HG03135 (cell line): Measurements from ENCODE around the gene DIS3L2.
"Not testable (repeated sequence)": the region's sequence is repeated elsewhere in the genome, so short reads cannot be mapped to it uniquely, and the experiment has no call there.

Source experiments
- ATAC-seq: cut with Tn5 transposase; IDR thresholded peaks from one replicate; pipeline ENCODE4 v1.9.1; 2021; ENCODE audit warnings: mild to moderate bottlenecking, moderate library complexity; ENCODE audit not compliant: unreplicated experiment

Gene DIS3L2

GRCh38 chr2:232378735-232379151 lies 417.2 kb downstream of the DIS3L2 start, which contains the start of gene ALPP:
Gene ALPP, plus strand, starts transcription at chr2:232378751. Its CDS starts 52 bp downstream, at chr2:232378803.
- not testable (repeated sequence) for ATAC-seq

DNA sequence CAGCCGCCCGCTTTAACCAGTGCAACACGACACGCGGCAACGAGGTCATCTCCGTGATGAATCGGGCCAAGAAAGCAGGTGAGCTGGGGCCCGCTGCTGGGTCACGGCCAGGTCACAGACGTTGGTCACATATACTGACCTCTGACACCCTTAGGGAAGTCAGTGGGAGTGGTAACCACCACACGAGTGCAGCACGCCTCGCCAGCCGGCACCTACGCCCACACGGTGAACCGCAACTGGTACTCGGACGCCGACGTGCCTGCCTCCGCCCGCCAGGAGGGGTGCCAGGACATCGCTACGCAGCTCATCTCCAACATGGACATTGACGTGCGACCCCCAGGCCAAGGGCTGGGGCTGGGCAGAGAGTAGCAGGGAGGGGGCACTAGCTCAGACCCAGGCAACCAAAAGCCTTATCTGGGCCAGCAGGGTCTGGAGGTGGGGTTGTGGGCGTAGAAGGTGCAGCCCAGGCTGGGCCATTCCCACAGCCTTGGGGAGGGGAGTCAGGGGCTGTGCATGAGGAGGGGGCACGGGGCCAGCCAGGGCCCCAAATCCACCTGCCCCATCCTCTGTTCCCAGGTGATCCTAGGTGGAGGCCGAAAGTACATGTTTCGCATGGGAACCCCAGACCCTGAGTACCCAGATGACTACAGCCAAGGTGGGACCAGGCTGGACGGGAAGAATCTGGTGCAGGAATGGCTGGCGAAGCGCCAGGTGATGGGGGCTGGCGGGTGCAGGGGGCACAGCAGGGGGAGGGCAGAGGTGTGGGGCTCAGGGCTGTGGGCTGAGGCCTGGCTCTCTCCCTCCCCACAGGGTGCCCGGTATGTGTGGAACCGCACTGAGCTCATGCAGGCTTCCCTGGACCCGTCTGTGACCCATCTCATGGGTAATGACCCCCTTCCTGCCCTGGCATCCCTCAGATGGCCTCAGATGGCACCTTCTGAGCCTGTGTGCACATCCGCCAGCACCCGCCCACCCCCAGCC lies 418.4 kb downstream of the DIS3L2 start:
- not testable (repeated sequence) for ATAC-seq

DNA sequence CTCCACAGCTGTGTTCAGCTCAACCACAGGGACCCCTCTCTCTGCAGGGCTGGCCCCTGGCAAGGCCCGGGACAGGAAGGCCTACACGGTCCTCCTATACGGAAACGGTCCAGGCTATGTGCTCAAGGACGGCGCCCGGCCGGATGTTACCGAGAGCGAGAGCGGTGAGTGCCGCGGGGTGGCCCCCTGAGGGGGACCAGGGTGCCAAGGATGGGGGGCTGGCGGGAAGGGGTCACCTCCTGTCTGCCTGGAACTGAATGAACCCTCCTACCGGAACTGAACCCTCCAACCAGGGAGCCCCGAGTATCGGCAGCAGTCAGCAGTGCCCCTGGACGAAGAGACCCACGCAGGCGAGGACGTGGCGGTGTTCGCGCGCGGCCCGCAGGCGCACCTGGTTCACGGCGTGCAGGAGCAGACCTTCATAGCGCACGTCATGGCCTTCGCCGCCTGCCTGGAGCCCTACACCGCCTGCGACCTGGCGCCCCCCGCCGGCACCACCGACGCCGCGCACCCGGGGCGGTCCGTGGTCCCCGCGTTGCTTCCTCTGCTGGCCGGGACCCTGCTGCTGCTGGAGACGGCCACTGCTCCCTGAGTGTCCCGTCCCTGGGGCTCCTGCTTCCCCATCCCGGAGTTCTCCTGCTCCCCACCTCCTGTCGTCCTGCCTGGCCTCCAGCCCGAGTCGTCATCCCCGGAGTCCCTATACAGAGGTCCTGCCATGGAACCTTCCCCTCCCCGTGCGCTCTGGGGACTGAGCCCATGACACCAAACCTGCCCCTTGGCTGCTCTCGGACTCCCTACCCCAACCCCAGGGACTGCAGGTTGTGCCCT lies 419.9 kb downstream of the DIS3L2 start:
- not testable (repeated sequence) for ATAC-seq

DNA sequence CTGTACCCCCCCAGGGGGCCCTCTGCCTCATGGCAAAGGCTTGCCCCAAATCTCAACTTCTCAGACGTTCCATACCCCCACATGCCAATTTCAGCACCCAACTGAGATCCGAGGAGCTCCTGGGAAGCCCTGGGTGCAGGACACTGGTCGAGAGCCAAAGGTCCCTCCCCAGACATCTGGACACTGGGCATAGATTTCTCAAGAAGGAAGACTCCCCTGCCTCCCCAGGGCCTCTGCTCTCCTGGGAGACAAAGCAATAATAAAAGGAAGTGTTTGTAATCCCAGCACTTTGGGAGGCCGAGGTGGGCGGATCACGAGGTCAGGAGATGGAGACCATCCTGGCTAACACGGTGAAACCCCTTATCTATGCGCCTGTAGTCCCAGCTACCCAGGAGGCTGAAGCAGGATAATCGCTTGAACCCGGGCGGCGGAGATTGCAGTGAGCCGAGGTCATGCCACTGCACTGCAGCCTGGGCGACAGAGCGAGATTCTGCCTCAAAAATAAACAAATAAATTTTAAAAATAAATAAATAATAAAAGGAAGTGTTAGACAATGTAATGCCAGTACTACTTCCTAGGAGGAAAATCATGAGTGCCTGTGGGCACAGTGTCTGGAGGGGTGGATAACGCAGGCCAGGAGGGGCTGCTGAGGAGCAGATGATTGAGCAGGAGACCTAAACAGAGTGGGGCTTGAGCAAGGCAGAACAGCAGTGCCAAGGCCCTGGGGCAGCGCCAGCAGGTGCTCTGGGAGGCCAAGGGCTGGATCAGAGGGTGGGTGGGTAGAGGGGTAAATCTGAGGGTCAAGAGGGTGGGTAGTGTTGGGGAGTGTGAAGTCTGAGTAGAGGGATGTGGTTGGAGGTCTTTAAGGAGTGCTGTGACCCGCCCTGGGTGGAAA lies 421.1 kb downstream of the DIS3L2 start:
- no peak for ATAC-seq

DNA sequence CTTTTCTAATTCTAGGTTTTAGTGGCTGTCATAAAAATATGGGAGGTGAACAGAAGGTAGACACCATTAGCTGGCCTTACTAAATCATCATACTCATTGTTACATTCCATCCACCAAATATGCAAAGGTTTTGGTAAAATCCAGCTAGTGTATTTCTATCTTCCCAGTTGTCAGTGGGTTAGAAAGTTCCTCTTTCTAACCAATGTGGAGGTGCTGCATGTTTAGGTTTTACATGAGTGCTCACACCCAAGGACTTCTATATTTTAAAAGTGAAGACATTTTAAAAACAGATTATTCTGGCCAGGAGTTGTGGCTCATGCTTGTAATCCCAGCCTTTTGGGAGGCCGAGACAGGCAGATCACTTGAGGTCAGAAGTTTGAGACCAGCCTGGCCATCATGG lies 423.0 kb downstream of the DIS3L2 start:
- no peak for ATAC-seq

DNA sequence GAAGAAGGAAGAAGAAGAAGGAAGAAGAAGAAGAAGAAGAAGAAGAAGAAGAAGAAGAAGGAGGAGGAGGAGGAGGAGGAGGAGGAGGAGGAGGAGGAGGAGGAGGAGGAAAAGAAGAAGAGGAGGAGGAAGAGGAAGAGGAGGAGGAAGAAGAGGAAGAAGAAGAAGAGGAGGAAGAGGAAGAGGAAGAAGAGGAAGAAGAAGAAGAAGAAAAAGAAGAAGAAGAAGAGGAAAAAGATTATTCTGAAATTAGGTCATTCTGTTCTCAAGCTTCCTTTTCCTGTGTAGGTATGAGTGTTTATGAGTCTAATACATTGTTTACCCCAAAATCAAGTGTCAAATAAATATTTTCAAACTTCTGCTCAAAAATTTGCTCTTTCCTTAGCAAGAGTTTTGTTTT lies 423.5 kb downstream of the DIS3L2 start:
- not testable (repeated sequence) for ATAC-seq

DNA sequence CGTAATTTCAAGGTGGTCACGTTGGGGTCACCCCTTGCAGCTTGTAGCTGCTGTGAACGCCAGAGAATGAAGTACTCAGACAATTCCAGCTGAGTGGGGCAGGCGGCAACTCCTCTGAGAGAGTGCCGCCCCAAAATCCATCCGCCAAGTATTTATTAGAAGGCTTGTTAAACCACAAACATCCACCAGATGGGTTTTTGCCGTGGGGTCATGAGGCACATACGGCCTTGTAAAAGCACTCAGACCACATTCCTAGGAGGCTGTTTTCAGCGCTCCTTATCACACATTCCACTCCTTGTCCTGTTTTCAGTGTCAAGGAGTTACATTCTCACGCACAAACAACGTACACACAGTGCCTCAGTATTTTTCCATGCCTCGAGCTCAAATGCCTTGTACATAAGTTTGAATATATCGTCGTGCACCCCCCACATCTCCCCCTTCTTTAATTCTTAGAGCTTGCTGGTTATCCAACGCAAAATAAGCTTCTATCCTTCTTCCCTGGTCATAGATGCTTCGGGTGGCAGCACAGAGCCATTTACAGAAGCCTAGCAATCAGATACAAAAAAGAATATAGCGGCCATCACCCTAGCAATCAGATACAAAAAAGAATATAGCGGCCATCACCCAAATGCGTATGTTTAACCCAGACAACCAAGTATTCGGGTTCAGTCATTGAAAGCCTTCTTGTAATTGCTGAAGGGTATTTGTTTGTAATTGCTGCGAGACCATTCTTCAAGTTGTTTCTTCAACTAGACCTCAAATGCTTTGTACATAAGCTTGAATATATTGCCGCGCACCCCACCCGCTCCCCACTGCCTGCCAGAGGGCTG lies 424.4 kb downstream of the DIS3L2 start:
- no peak for ATAC-seq

DNA sequence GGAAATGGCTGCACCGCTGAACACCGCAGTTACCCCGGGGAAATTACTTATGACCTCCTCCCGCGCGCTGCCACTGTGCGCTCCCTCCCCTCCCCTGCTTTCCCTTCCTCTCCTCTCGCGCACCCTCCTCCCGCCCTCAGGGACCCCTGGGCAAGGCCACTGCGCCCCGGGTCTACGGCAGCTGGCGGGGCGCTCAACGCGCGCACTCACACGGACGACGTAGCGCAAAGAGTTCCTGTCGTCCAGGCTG lies 424.9 kb downstream of the DIS3L2 start:
- ATAC-seq, result no peak
